Measurements from ENCODE around the gene PSMB3. TPM values are rescaled to one million over a fixed set of nuclear protein-coding genes. Genes with fewer than 3 reads are reported as not detected.
"Not testable (repeated sequence)": the region's sequence is repeated elsewhere in the genome, so short reads cannot be mapped to it uniquely, and the experiment has no call there.

PSMB3 gene
- total RNA-seq, 2 donors from 2014 or later, result 235 to 375 TPM

GRCh38 chr17:38777641-38778250, 25.2 kb downstream of the PSMB3 start:
- H3K36me3 Mint-ChIP-seq (ENCODE audit: low read depth), result peaks cover 94% of the 10 kb centered on the region
- no peak overlapping the region for H3K4me3 Mint-ChIP-seq
- no peak overlapping the region for H3K27ac Mint-ChIP-seq
- no peaks in the 10 kb centered on the region for H3K27me3 Mint-ChIP-seq
- no peaks in the 10 kb centered on the region for H3K4me1 Mint-ChIP-seq
- no peaks in the 10 kb centered on the region for H3K9me3 Mint-ChIP-seq
- no peak for ATAC-seq (replicated peaks)

- ATAC-seq (replicated peaks), result no peak
- Mint-ChIP-seq H3K4me3 (no peak overlapping the region), H3K27me3 (no peaks in the 10 kb centered on the region), H3K27ac (peak overlapping the region; percentile 46), H3K4me1 (no peaks in the 10 kb centered on the region), H3K9me3 (no peaks in the 10 kb centered on the region), H3K36me3 (ENCODE audit: low read depth) (peaks cover 96% of the 10 kb centered on the region)
Measured at GRCh38 chr17:38779965-38780752, 27.6 kb downstream of the PSMB3 start.

- no peaks in the 10 kb centered on the region for H3K27me3 Mint-ChIP-seq
- H3K4me1 Mint-ChIP-seq, result no peaks in the 10 kb centered on the region
- peaks cover 90% of the 10 kb centered on the region for H3K36me3 Mint-ChIP-seq (ENCODE audit: low read depth)
Measured at GRCh38 chr17:38783227-38783626, 30.7 kb downstream of the PSMB3 start.

GRCh38 chr17:38786372-38786771, 33.8 kb downstream of the PSMB3 start:
- Mint-ChIP-seq H3K4me1 (no peaks in the 10 kb centered on the region), H3K36me3 (ENCODE audit: low read depth) (peaks cover 59% of the 10 kb centered on the region), H3K4me3 (no peak overlapping the region), H3K27ac (no peak overlapping the region), H3K27me3 (no peaks in the 10 kb centered on the region), H3K9me3 (no peaks in the 10 kb centered on the region)
- ATAC-seq (replicated peaks), result no peak

More at GRCh38 chr17:38783227-38783626, 30.7 kb downstream of the PSMB3 start:
- no peak for ATAC-seq (replicated peaks)
- Mint-ChIP-seq H3K4me3 (no peak overlapping the region), H3K9me3 (no peaks in the 10 kb centered on the region), H3K27ac (no peak overlapping the region)

GRCh38 chr17:38787999-38788398, 35.5 kb downstream of the PSMB3 start:
- not testable (repeated sequence) for ATAC-seq (replicated peaks); H3K4me1 Mint-ChIP-seq; H3K27ac Mint-ChIP-seq; H3K27me3 Mint-ChIP-seq; H3K9me3 Mint-ChIP-seq; H3K4me3 Mint-ChIP-seq
- H3K36me3 Mint-ChIP-seq (ENCODE audit: low read depth), result peaks cover 52% of the 10 kb centered on the region

- peaks cover 48% of the 10 kb centered on the region for H3K36me3 Mint-ChIP-seq (ENCODE audit: low read depth)
- H3K9me3 Mint-ChIP-seq, result no peaks in the 10 kb centered on the region
- H3K27ac Mint-ChIP-seq, result peak overlapping the region; percentile 28
- H3K4me1 Mint-ChIP-seq, result peaks cover 4% of the 10 kb centered on the region
- ATAC-seq (replicated peaks), result no peak
- H3K27me3 Mint-ChIP-seq, result no peaks in the 10 kb centered on the region
- no peak overlapping the region for H3K4me3 Mint-ChIP-seq
Measured at GRCh38 chr17:38789185-38789584, 36.6 kb downstream of the PSMB3 start.

- not testable (repeated sequence) for H3K27ac Mint-ChIP-seq; H3K4me3 Mint-ChIP-seq; H3K27me3 Mint-ChIP-seq; H3K9me3 Mint-ChIP-seq; ATAC-seq (replicated peaks); H3K4me1 Mint-ChIP-seq
- peaks cover 46% of the 10 kb centered on the region for H3K36me3 Mint-ChIP-seq (ENCODE audit: low read depth)
Measured at GRCh38 chr17:38790148-38790707, 37.7 kb downstream of the PSMB3 start.

- Mint-ChIP-seq H3K27ac (no peak overlapping the region), H3K9me3 (no peaks in the 10 kb centered on the region), H3K4me1 (peaks cover 9% of the 10 kb centered on the region), H3K27me3 (no peaks in the 10 kb centered on the region), H3K4me3 (no peak overlapping the region), H3K36me3 (ENCODE audit: low read depth) (peaks cover 45% of the 10 kb centered on the region)
- ATAC-seq (replicated peaks), result no peak
Measured at GRCh38 chr17:38791162-38791561, 38.6 kb downstream of the PSMB3 start.

GRCh38 chr17:38794221-38794620, 41.7 kb downstream of the PSMB3 start:
- Mint-ChIP-seq H3K4me1 (peaks cover 31% of the 10 kb centered on the region), H3K9me3 (no peaks in the 10 kb centered on the region), H3K4me3 (no peak overlapping the region), H3K27ac (peak overlapping the region; percentile 43), H3K27me3 (no peaks in the 10 kb centered on the region), H3K36me3 (ENCODE audit: low read depth) (peaks cover 52% of the 10 kb centered on the region)
- no peak for ATAC-seq (replicated peaks)

- peaks cover 38% of the 10 kb centered on the region for H3K4me1 Mint-ChIP-seq
Measured at GRCh38 chr17:38796451-38797157, 44.1 kb downstream of the PSMB3 start.

GRCh38 chr17:38797158-38797490, 44.6 kb downstream of the PSMB3 start:
- peaks cover 38% of the 10 kb centered on the region for H3K4me1 Mint-ChIP-seq
- peak overlapping the region; percentile 94 for H3K4me3 Mint-ChIP-seq
- H3K9me3 Mint-ChIP-seq, result no peaks in the 10 kb centered on the region
- H3K36me3 Mint-ChIP-seq (ENCODE audit: low read depth), result peaks cover 69% of the 10 kb centered on the region
- H3K27ac Mint-ChIP-seq, result peak overlapping the region; percentile 39
- no peak for ATAC-seq (replicated peaks)
- H3K27me3 Mint-ChIP-seq, result no peaks in the 10 kb centered on the region

More at GRCh38 chr17:38796451-38797157, 44.1 kb downstream of the PSMB3 start:
- Mint-ChIP-seq H3K9me3 (no peaks in the 10 kb centered on the region), H3K27ac (peak overlapping the region; percentile 39), H3K36me3 (ENCODE audit: low read depth) (peaks cover 65% of the 10 kb centered on the region), H3K27me3 (no peaks in the 10 kb centered on the region), H3K4me3 (peak overlapping the region; percentile 94)
- ATAC-seq (replicated peaks), result no peak

GRCh38 chr17:38797828-38798227, 45.3 kb downstream of the PSMB3 start:
- Mint-ChIP-seq H3K4me3 (peak overlapping the region; percentile 94), H3K4me1 (peaks cover 38% of the 10 kb centered on the region), H3K36me3 (ENCODE audit: low read depth) (peaks cover 69% of the 10 kb centered on the region), H3K9me3 (no peaks in the 10 kb centered on the region), H3K27me3 (no peaks in the 10 kb centered on the region), H3K27ac (peak overlapping the region; percentile 93)
- ATAC-seq (replicated peaks), result no peak

- Mint-ChIP-seq H3K27ac (peak overlapping the region; percentile 93), H3K4me3 (peak overlapping the region; percentile 94), H3K36me3 (ENCODE audit: low read depth) (peaks cover 74% of the 10 kb centered on the region), H3K27me3 (no peaks in the 10 kb centered on the region), H3K4me1 (peaks cover 37% of the 10 kb centered on the region), H3K9me3 (no peaks in the 10 kb centered on the region)
- ATAC-seq (replicated peaks), result peak; percentile 47
Measured at GRCh38 chr17:38798614-38799500, 46.3 kb downstream of the PSMB3 start.
